ENCODE results near the gene GID8. TPM values are rescaled to one million over a fixed set of nuclear protein-coding genes. Genes with fewer than 3 reads are reported as not detected.

The GID8 gene
- total RNA-seq, 1 donor from 2014 or later: 55.8 TPM

GRCh38 chr20:62910217-62910766 lies 27.7 kb upstream of the GID8 start:
- H3K4me1 Mint-ChIP-seq (ENCODE audit: unreplicated experiment): peaks cover 18% of the 10 kb centered on the region
- peak overlapping the region; percentile 57 for H3K27ac Mint-ChIP-seq
- peaks cover 27% of the 10 kb centered on the region for H3K36me3 Mint-ChIP-seq
- H3K4me3 Mint-ChIP-seq: no peak overlapping the region
- no peaks in the 10 kb centered on the region for H3K27me3 Mint-ChIP-seq
- H3K9me3 Mint-ChIP-seq: no peaks in the 10 kb centered on the region
- no peak for DNase-seq (ENCODE audit: extremely low spot score, unreplicated experiment)
- no peak for TF ChIP-seq CTCF (conservative IDR thresholded peaks at IDR 0.05)

- no peak for DNase-seq (ENCODE audit: extremely low spot score, unreplicated experiment)
- H3K27me3 Mint-ChIP-seq: no peaks in the 10 kb centered on the region
- peaks cover 22% of the 10 kb centered on the region for H3K4me1 Mint-ChIP-seq (ENCODE audit: unreplicated experiment)
- TF ChIP-seq CTCF (conservative IDR thresholded peaks at IDR 0.05): no peak
- no peaks in the 10 kb centered on the region for H3K9me3 Mint-ChIP-seq
- no peak overlapping the region for H3K4me3 Mint-ChIP-seq
- peaks cover 27% of the 10 kb centered on the region for H3K36me3 Mint-ChIP-seq
- peak overlapping the region; percentile 57 for H3K27ac Mint-ChIP-seq
These were observed 27.0 kb upstream of the GID8 start for GRCh38 chr20:62910777-62911497.

GRCh38 chr20:62911701-62912280 lies 26.2 kb upstream of the GID8 start:
- Mint-ChIP-seq H3K4me3 (no peak overlapping the region), H3K4me1 (ENCODE audit: unreplicated experiment) (peaks cover 27% of the 10 kb centered on the region), H3K36me3 (peaks cover 27% of the 10 kb centered on the region), H3K27ac (no peak overlapping the region), H3K9me3 (no peaks in the 10 kb centered on the region), H3K27me3 (no peaks in the 10 kb centered on the region)
- TF ChIP-seq CTCF (conservative IDR thresholded peaks at IDR 0.05): no peak
- no peak for DNase-seq (ENCODE audit: extremely low spot score, unreplicated experiment)

- Mint-ChIP-seq H3K9me3 (no peaks in the 10 kb centered on the region), H3K4me1 (ENCODE audit: unreplicated experiment) (peaks cover 40% of the 10 kb centered on the region), H3K27me3 (no peaks in the 10 kb centered on the region), H3K4me3 (no peak overlapping the region), H3K27ac (peak overlapping the region; percentile 74), H3K36me3 (peaks cover 27% of the 10 kb centered on the region)
- no peak for DNase-seq (ENCODE audit: extremely low spot score, unreplicated experiment)
- no peak for TF ChIP-seq CTCF (conservative IDR thresholded peaks at IDR 0.05)
These were observed 24.8 kb upstream of the GID8 start for GRCh38 chr20:62913043-62913630.

GRCh38 chr20:62914436-62914835 lies 23.5 kb upstream of the GID8 start:
- no peak for DNase-seq (ENCODE audit: extremely low spot score, unreplicated experiment)
- H3K36me3 Mint-ChIP-seq: peaks cover 24% of the 10 kb centered on the region
- H3K4me1 Mint-ChIP-seq (ENCODE audit: unreplicated experiment): peaks cover 52% of the 10 kb centered on the region
- no peak overlapping the region for H3K4me3 Mint-ChIP-seq
- no peak for TF ChIP-seq CTCF (conservative IDR thresholded peaks at IDR 0.05)
- H3K9me3 Mint-ChIP-seq: no peaks in the 10 kb centered on the region
- H3K27me3 Mint-ChIP-seq: no peaks in the 10 kb centered on the region
- no peak overlapping the region for H3K27ac Mint-ChIP-seq
